IMR-90 (cell line): ENCODE data around the gene ADAP1.
"Not testable (repeated sequence)": the region's sequence is repeated elsewhere in the genome, so short reads cannot be mapped to it uniquely, and the experiment has no call there.

Experiments
- POLR2A ChIP-seq: IDR thresholded peaks from 2 replicates; pipeline ENCODE4 v1.6.1; 2012; ENCODE audit warnings: mild to moderate bottlenecking, low read depth, low read length
- RCOR1 ChIP-seq: IDR thresholded peaks from 2 replicates; pipeline ENCODE4 v1.6.1; 2012; ENCODE audit warnings: mild to moderate bottlenecking, low read length, improper control_type of control experiment; ENCODE audit not compliant: insufficient replicate concordance
- TF ChIP-seq, protein P1 (sequence below): conservative IDR thresholded peaks from 2 replicates; pipeline ENCODE4 v1.5.1; 2012; ENCODE audit warnings: mild to moderate bottlenecking, low read depth, low read length, improper control_type of control experiment

DNA sequence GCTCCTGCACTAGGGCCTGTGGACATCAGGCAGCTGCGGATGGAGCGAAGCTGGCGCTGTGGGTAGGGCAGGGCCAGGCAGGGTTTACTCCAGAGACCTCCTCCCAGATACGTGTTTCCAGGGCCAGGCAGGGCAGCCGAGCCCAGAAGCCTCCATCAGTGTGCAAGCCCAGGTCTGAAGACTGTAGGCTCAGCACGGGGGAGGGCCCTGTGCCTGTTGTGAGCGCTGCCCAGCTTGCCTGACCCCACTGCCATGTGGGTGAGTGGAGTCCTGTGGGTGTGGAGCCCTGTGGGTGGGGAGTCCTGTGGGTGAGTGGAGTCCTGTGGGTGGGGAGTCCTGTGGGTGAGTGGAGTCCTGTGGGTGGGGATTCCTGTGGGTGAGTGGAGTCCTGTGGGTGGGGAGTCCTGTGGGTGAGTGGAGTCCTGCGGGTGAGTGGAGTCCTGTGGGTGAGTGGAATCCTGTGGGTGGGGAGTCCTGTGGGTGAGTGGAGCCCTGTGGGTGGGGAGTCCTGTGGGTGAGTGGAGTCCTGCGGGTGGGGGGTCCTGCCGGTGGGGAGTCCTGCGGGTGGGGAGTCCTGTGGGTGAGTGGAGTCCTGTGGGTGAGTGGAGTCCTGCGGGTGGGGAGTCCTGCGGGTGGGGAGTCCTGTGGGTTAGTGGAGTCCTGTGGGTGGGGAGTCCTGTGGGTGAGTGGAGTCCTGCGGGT is 46.7 kb upstream of the ADAP1 start:
- TF ChIP-seq, protein P1, sequence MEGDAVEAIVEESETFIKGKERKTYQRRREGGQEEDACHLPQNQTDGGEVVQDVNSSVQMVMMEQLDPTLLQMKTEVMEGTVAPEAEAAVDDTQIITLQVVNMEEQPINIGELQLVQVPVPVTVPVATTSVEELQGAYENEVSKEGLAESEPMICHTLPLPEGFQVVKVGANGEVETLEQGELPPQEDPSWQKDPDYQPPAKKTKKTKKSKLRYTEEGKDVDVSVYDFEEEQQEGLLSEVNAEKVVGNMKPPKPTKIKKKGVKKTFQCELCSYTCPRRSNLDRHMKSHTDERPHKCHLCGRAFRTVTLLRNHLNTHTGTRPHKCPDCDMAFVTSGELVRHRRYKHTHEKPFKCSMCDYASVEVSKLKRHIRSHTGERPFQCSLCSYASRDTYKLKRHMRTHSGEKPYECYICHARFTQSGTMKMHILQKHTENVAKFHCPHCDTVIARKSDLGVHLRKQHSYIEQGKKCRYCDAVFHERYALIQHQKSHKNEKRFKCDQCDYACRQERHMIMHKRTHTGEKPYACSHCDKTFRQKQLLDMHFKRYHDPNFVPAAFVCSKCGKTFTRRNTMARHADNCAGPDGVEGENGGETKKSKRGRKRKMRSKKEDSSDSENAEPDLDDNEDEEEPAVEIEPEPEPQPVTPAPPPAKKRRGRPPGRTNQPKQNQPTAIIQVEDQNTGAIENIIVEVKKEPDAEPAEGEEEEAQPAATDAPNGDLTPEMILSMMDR: not testable (repeated sequence)
- not testable (repeated sequence) for TF ChIP-seq POLR2A, RCOR1
